ENCODE data around the gene NCEH1. TPM values are rescaled to one million over a fixed set of nuclear protein-coding genes. Genes with fewer than 3 reads are reported as not detected.
A peak's percentile ranks its signal among the peaks of the same experiment; 100 is the strongest.

The NCEH1 gene
- total RNA-seq, 2 donors from 2014 or later = 9.1 to 12.7 TPM

DNA sequence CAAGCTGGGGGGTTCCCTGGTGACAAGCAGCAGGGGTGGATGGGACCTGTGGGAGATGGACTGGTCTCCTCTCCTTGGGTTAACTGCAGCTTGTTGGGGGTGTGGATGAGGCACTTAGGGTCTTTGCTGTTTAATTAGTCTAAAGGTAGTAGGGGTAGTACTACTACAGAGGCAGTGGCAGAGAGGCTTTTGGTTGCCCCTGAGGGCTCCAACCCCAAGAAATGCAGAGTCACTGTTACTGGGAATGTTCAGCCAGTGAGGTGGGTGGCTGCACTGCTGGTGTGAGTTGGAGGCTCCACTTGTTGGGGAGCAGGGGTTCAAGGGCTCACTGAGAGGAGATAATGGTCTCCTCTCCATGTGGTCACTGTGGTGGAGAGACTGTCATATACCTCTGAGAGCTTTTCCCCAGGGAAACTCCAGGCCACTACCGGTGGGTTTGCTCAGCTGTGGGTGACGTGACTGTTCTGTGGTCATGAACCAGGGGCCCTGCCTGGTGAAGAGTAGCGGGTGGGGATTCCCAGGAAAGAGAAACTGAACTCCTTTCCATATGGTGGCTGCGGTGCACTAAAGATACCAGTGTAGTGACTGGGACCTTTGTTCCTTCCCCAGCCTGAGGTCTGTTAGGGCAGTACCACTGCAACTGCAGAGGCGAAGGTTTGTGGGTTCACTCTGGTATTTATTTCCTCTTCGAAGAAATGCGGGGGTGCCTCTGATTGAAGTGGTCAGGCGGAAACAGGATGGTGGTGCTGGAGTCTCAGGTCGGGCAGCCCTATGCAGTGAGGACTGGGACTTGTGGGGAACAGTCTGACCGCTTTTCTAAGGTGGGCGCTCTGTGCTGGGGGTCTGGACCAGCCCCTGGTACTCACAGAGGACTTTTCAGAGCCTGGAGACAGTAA is 118.7 kb downstream of the NCEH1 start:
- WGBS = 90% methylated on average over 11 of the region's 11 CpGs
- no peaks in the 10 kb centered on the region for H3K36me3 ChIP-seq
- H3K27ac ChIP-seq = no peak overlapping the region
- H3K4me3 ChIP-seq = no peak overlapping the region
- no peak for DNase-seq (ENCODE audit: low spot score)
- H3K4me1 ChIP-seq (replicated peaks) = peaks cover 3% of the 10 kb centered on the region
- no peaks in the 10 kb centered on the region for H3K27me3 ChIP-seq (replicated peaks; ENCODE audit: insufficient read depth)
- TF ChIP-seq, protein P1, sequence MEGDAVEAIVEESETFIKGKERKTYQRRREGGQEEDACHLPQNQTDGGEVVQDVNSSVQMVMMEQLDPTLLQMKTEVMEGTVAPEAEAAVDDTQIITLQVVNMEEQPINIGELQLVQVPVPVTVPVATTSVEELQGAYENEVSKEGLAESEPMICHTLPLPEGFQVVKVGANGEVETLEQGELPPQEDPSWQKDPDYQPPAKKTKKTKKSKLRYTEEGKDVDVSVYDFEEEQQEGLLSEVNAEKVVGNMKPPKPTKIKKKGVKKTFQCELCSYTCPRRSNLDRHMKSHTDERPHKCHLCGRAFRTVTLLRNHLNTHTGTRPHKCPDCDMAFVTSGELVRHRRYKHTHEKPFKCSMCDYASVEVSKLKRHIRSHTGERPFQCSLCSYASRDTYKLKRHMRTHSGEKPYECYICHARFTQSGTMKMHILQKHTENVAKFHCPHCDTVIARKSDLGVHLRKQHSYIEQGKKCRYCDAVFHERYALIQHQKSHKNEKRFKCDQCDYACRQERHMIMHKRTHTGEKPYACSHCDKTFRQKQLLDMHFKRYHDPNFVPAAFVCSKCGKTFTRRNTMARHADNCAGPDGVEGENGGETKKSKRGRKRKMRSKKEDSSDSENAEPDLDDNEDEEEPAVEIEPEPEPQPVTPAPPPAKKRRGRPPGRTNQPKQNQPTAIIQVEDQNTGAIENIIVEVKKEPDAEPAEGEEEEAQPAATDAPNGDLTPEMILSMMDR (IDR thresholded peaks at IDR 0.05) = no peak
- TF ChIP-seq POLR2A (IDR thresholded peaks at IDR 0.05) (no peak), POLR2AphosphoS5 (IDR thresholded peaks at IDR 0.05) (no peak)
- intact Hi-C loops (cut with DNase I) = no loop called here
- no peaks in the 10 kb centered on the region for H3K9me3 ChIP-seq

DNA sequence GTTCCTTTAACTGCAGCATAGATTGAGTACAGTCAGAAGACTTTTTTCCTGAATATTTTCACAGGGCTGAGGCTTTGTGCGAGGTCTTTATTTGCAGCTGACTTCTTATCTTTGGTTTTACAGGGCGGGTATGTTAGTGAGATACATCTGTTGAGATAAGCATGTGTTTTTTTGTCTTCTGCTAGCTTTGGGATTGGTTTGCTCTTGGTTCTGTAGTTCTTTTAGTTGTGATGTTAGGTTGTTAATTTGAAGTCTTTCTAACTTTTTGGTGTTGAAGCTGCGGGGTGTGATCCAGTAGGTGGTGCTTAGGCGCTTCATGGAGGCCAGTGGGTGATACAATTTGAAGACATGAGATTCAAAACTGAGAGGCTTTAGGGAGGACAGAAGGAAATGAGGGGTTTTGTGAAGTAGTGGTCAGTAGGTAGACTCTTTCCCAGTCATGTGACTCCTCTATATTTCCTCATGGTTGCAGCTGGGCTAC is 119.7 kb downstream of the NCEH1 start:
- Histone ChIP-seq H3K9me3 (no peaks in the 10 kb centered on the region), H3K36me3 (no peaks in the 10 kb centered on the region), H3K27ac (no peak overlapping the region), H3K4me3 (no peak overlapping the region), H3K27me3 (replicated peaks; ENCODE audit: insufficient read depth) (no peaks in the 10 kb centered on the region), H3K4me1 (replicated peaks) (peaks cover 3% of the 10 kb centered on the region)
- TF ChIP-seq, protein P1 (IDR thresholded peaks at IDR 0.05) = no peak
- no peak for TF ChIP-seq POLR2A (IDR thresholded peaks at IDR 0.05)
- no peak for TF ChIP-seq POLR2AphosphoS5 (IDR thresholded peaks at IDR 0.05)
- 82% methylated on average over 4 of the region's 4 CpGs for WGBS
- DNase-seq (ENCODE audit: low spot score) = no peak
- intact Hi-C loops (cut with DNase I) = no loop called here

DNA sequence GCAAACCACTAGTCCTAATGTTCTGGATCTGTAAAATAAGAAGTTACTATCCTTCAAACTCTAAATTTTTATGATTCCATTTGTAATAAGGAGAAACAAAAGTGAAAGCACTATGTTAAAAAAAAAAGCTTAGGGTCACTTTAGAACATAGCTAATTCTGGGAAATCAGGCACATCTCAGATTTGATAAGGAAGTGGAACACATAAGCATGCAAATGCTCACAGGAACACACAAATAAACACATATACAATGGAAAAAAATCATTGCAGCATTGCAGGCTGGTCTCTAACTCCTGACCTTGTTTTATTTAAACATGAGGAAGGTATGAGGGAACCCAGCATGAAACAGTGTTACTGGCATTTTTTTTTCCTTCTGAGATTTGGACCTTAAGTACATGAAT is 124.4 kb downstream of the NCEH1 start:
- peak; percentile 50 for TF ChIP-seq POLR2AphosphoS5 (IDR thresholded peaks at IDR 0.05)
- TF ChIP-seq, protein P1 (IDR thresholded peaks at IDR 0.05) = no peak
- Histone ChIP-seq H3K27me3 (replicated peaks; ENCODE audit: insufficient read depth) (no peaks in the 10 kb centered on the region), H3K4me3 (no peak overlapping the region), H3K36me3 (no peaks in the 10 kb centered on the region), H3K4me1 (replicated peaks) (no peaks in the 10 kb centered on the region), H3K27ac (peak overlapping the region; percentile 5 to 13), H3K9me3 (no peaks in the 10 kb centered on the region)
- no peak for DNase-seq (ENCODE audit: low spot score)
- intact Hi-C loops (cut with DNase I) = no loop called here

DNA sequence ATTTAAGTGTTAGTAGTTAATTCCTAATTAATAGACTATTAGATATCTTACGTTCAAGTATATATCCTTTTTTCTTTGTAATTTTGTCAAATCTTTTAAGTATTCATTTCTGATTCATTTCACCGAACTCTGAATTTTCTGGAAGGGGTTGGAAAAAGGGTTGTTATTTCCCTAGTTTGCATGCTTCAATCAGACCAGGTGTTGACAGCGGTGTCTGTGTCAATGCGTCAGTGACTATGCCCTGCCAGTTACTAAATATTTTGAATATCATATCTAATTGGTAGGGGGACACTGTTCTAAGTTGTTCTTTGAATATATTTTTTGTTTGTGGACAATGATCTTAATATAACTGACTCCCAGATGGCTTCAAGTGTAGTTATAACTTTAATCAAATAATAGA is 124.9 kb downstream of the NCEH1 start:
- Histone ChIP-seq H3K4me3 (no peak overlapping the region), H3K27ac (peak overlapping the region in 1 of 2 donors; percentile 5), H3K4me1 (replicated peaks) (no peaks in the 10 kb centered on the region), H3K9me3 (no peaks in the 10 kb centered on the region), H3K36me3 (no peaks in the 10 kb centered on the region), H3K27me3 (replicated peaks; ENCODE audit: insufficient read depth) (no peaks in the 10 kb centered on the region)
- TF ChIP-seq POLR2AphosphoS5 (IDR thresholded peaks at IDR 0.05) = no peak
- TF ChIP-seq, protein P1 (IDR thresholded peaks at IDR 0.05) = no peak
- TF ChIP-seq POLR2A (IDR thresholded peaks at IDR 0.05) = no peak
- WGBS = 92% methylated on average over 4 of the region's 4 CpGs
- intact Hi-C loops (cut with DNase I) = no loop called here
- DNase-seq (ENCODE audit: low spot score) = no peak

DNA sequence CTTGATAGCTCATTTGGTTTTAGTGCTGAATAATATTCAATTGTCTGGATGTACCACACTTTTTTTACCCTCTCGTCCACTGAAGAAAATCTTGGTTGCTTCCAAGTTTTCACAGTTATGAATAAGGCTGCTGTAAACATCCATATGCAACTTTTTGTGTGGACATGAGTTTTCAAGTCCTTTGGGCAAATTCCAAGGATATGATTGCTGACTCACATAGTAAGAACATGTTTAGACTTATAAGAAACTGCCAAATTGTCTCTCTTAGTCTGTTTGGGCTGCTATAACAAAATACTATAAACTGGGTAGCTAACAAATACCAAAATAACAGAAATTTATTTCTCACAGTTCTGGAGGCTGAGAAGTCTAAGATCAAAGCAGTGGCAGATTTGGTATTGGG is 128.2 kb downstream of the NCEH1 start:
- H3K27me3 ChIP-seq (replicated peaks; ENCODE audit: insufficient read depth) = no peaks in the 10 kb centered on the region
- H3K27ac ChIP-seq = no peak overlapping the region
- intact Hi-C loops (cut with DNase I) = no loop called here
- H3K4me3 ChIP-seq = no peak overlapping the region
- no peaks in the 10 kb centered on the region for H3K9me3 ChIP-seq
- 58% methylated on average over 1 of the region's 1 CpG for WGBS
- H3K36me3 ChIP-seq = no peaks in the 10 kb centered on the region
- no peak for DNase-seq (ENCODE audit: low spot score)
- H3K4me1 ChIP-seq (replicated peaks) = no peaks in the 10 kb centered on the region
- no peak for TF ChIP-seq POLR2A (IDR thresholded peaks at IDR 0.05)
- TF ChIP-seq, protein P1 (IDR thresholded peaks at IDR 0.05) = no peak
- no peak for TF ChIP-seq POLR2AphosphoS5 (IDR thresholded peaks at IDR 0.05)

All from prostate gland (tissue), 2 donors.